ENCODE measurements around the gene KPTN.

DNA sequence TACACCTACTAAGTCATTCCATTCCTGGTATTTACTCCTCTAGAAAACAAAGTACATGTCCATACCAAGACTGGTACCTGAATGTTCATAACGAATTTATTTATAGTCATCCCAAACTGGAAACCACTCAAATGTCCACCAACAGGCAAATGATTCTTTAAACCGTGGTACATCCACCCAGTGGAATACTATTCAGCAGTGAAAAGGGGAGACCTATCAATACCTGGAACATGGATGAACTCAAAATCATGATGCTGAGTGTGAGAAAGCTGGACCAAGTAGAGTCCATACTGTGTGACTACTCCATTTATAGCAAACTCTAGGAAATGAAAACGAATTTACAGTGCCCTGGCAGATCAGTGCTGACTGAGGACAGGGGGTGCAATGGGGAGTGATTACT lies 42.8 kb upstream of the KPTN start:
- TF ChIP-seq EZH2phosphoT487 (IDR thresholded peaks at IDR 0.05; ENCODE audit: borderline replicate concordance) = no peak
- TF ChIP-seq CTCF (conservative IDR thresholded peaks at IDR 0.05; ENCODE audit: low read length) = no peak
